Activated CD4-positive, alpha-beta T cell treated with anti-CD3 and anti-CD28 coated beads, Interleukin-2, amount 50 U/mL, for 1 hour (primary cell): Measurements from ENCODE around the gene ALPK3.

ENCODE experiments used
- DNase-seq: peaks from one replicate; pipeline ENCODE4 v3.0.0-alpha.2; 2020

ALPK3 gene

GRCh38 chr15:84824260-84825007, 7.3 kb downstream of the ALPK3 start:
- DNase-seq: no peak

- no peak for DNase-seq
Observed at GRCh38 chr15:84826369-84826823, 9.2 kb downstream of the ALPK3 start.

GRCh38 chr15:84827246-84827645, 10.1 kb downstream of the ALPK3 start:
- DNase-seq: no peak

- DNase-seq: no peak
Observed at GRCh38 chr15:84828086-84828908, 11.1 kb downstream of the ALPK3 start.

GRCh38 chr15:84829428-84829827, 12.3 kb downstream of the ALPK3 start:
- no peak for DNase-seq

GRCh38 chr15:84830036-84830435, 12.9 kb downstream of the ALPK3 start:
- no peak for DNase-seq

GRCh38 chr15:84831028-84831427, 13.9 kb downstream of the ALPK3 start:
- no peak for DNase-seq

DNA sequence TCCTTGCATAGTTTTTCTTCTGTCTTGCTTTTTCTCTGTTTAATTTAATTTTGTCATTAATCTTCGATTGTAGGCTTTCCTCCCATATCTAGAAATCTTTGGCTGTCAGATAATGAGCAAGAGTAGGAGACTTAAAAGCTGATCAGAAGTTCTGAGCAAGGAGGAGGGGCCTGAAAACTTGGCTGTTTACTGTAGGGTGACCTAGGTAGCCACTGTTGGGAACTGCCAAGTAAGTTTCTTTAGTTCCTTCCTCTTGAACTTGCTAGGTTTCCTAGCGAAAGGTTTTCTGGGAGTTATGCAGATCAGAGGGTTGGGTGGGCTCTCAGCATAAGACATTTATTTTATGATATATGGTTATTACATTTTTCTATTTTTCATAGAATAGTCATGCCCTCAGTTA, 14.5 kb downstream of the ALPK3 start:
- no peak for DNase-seq

DNA sequence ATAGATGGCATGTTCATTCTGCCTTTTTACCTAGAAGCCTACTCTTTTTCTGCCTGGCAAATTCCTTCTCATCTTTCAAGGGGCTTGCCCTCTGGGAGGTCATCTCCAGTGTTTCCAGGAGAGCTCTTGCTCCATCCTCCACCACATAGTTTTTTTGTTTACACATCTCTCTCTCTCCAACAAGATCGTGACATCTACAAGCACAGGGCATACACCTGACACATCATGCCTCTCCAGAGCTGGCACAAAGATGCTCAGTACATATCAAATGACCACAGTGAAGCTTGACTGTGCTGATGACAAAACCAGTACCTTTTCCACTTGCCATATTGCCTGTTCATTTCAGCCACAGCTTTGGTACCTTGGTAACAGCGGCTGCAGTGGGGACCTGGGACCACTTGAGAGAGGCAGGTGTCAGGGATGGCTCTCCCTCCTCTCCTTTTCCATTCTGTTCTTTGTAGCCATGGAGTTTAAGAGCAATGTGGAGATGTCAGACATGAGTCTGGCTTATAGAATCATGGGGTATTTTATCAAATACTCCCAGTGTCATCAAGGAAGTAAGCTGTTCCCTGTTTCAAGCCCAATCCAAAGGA, 15.4 kb downstream of the ALPK3 start:
- no peak for DNase-seq

DNA sequence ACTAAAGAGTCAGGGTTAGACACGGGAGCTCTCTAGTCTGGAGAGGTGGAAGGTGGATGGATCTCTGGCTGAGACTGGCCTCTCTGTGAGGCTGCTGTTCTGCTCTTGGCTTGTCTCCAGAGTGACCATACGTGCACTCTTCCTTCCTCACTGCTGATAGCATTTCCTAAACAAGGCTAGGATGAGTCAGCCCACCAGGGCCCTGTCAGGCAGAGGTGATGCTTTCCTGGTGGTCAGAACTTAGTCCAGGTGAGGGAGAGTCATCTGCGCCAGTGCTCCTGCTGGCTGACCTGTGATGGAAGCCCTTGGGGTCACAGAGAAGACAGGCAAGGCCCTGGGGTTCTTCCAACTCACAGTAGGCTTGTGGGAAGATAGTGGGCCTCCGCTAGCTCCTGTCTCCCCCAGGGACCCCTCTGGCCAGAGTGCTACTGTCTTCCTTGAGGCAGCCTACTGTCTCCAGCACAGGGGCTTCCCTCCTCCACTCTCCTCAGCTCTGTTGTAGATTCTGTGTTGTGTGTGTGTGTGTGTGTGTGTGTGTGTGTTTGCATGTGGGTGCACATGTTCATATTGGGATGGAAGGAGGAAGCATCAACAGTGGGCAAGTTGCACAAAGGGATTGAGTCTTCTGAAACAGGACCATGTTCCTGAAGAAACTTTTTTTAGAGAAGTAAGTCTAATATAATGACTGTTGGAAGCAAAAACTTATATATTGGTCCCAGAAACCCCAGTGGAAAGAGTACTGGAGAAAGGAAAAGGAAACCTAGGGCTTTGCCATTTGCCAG, 16.5 kb downstream of the ALPK3 start:
- no peak for DNase-seq

- DNase-seq: no peak
Observed at GRCh38 chr15:84834229-84834955, 17.2 kb downstream of the ALPK3 start.

- no peak for DNase-seq
Observed at GRCh38 chr15:84834969-84835368, 17.8 kb downstream of the ALPK3 start.

GRCh38 chr15:84835661-84836337, 18.6 kb downstream of the ALPK3 start:
- no peak for DNase-seq

GRCh38 chr15:84836844-84837243, 19.7 kb downstream of the ALPK3 start:
- no peak for DNase-seq

- DNase-seq: no peak
Observed at GRCh38 chr15:84839714-84840113, 22.6 kb downstream of the ALPK3 start.

GRCh38 chr15:84840255-84840654, 23.1 kb downstream of the ALPK3 start:
- no peak for DNase-seq

DNA sequence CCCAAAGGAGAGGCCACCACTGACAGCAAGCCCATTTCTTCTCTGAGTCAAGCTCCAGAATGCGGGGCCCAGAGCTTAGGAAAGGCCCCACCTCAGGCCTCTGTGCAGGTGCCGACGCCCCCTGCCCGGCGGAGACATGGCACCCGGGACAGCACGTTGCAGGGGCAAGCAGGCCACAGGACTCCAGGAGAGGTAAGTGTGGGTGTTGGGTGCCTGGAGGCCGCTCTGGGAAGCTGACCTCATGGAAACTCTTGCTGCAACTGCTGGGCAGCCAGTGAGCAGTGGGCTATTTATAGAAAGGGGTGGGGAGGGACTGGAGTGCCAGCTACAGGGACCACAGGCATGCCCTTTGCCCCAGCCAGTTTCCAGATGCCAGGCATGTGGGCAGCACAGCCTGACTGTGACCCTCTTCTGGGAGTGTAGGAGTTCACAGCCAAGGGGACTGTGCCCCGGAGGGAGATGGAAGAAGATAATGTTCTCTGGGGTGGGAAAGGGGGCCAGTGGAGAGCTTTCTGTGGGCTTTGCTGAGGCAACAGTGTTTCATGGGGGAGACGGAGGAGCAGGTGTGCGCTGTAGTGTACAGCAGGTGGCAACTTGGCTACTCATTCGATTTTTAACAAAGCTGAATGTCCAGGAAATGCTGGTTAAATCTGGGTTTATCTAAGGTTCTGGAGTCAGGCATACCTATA, 23.7 kb downstream of the ALPK3 start:
- no peak for DNase-seq

DNA sequence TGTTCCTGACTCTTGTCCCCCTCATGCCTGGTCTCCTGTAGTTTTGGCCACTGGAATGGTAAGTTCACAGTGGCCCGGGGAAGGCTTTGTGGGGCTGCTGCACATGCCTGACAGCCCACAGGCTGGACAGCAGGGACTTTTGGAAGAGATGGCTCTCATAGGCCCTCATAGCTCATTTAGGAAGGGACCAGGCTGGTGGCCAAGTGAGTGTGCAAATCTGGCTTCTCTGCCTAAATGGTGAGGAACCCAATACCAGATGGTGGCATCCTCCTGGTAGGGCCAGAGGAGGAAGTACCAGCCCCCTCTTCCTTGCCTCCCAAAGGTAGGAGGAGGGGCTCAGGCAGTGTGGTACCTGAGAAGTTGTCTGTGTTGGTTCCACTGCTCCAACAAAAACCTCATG, 25.6 kb downstream of the ALPK3 start:
- DNase-seq: no peak

- DNase-seq: no peak
Observed at GRCh38 chr15:84844964-84845363, 27.8 kb downstream of the ALPK3 start.

DNA sequence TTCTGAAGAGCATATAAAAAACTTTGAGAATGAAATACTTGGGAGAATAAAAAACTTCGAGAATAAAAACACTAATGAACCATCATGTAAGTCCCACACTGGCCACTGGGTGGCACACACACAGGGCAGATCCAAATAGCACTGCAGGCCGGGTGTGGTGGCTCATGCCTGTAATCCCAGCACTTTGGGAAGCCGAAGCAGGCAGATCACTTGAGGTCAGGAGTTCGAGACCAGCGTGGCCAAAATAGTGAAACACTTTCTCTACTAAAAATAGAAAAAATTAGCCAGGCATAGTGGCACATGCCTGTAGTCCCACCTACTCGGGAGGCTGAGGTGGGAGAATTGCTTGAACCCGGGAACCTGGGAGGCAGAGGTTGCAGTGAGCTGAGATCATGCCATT, 28.5 kb downstream of the ALPK3 start:
- peak; percentile 43 for DNase-seq

- no peak for DNase-seq
Observed at GRCh38 chr15:84846269-84846668, 29.1 kb downstream of the ALPK3 start.
